A549 (cell line): Measurements from ENCODE around the gene MYOM1.

Source experiments
- CTCF ChIP-seq: fragments of >200 bp; sonication (Bioruptor Twin); formaldehyde crosslinking; IDR thresholded peaks from 3 replicates; pipeline ENCODE4 v1.5.1; 2016
- FOSB ChIP-seq: fragments of 250-450 bp; sonication (Bioruptor Pico); IDR thresholded peaks from 2 replicates; pipeline ENCODE4 v1.5.0; 2020; ENCODE audit warnings: mild to moderate bottlenecking, moderate library complexity
- POLR2A ChIP-seq: IDR thresholded peaks from 2 replicates; pipeline ENCODE4 v1.6.1; 2012; ENCODE audit warnings: mild to moderate bottlenecking, low read length
- RARB ChIP-seq: fragments of 250-450 bp; sonication (Bioruptor Pico); IDR thresholded peaks from 2 replicates; pipeline ENCODE4 v1.8.0; 2021; ENCODE audit warnings: mild to moderate bottlenecking, moderate library complexity
- SMC3 ChIP-seq: fragments of >200 bp; sonication (Bioruptor Twin); formaldehyde crosslinking; IDR thresholded peaks from 3 replicates; pipeline ENCODE4 v1.6.1; 2018; ENCODE audit warnings: inconsistent platforms
- SREBF2 ChIP-seq: fragments of 450-650 bp; IDR thresholded peaks from 2 replicates; pipeline ENCODE4 v1.6.1; 2014; ENCODE audit warnings: mild to moderate bottlenecking, moderate library complexity

GRCh38 chr18:3110034-3110752, 109.6 kb downstream of the MYOM1 start:
- no peak for TF ChIP-seq CTCF
- no peak for TF ChIP-seq POLR2A
- TF ChIP-seq SMC3, result no peak
- no peak for TF ChIP-seq SREBF2
- no peak for TF ChIP-seq RARB (CRISPR knock-in tag)
- TF ChIP-seq FOSB (CRISPR knock-in tag), result no peak
